ENCODE data around the gene HEY2. TPM values are rescaled to one million over a fixed set of nuclear protein-coding genes. Genes with fewer than 3 reads are reported as not detected.
"Not testable (repeated sequence)": the region's sequence is repeated elsewhere in the genome, so short reads cannot be mapped to it uniquely, and the experiment has no call there.

The HEY2 gene
- total RNA-seq (ENCODE audit: unreplicated experiment): 82.7 TPM
- long read RNA-seq, transcript HEY2-201 (5 exons, 2,678 nt): major isoform, 40 of 48 reads
- long read RNA-seq, partial matches to known transcripts: 6 of 48 reads
- long read RNA-seq, other reads (novel, unspliced or antisense): 2 of 48 reads

DNA sequence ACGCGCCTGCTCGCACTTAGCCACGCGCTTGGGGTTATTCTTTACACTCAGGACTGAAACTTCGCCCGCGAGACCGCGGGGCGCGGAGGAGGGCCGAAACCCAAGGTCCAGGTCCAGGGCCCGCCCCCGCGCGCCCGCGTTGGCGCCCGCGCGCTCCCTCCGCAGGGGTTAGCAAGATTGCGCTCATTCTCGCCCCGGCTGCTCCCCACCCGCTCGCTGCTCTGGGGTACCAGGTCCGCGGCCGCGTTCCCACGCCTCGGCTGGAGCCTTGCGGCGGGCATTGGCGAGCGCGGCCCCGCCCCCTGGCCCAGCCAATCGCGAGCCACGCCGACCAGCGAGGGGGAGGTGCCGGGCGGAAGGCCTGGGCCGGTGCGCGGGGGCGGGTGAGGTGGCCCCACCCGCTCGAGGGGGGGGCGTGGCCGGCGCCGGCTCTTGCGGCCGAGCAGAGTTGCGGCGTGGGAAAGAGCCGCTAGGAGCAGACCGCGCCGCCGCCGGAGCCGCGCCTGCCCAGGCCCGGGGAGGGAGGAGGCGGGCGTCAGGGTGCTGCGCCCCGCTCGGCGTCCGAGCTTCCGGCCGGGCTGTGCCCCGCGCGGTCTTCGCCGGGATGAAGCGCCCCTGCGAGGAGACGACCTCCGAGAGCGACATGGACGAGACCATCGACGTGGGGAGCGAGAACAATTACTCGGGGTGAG lies at the start of gene HEY2:
TSS of gene HEY2 (plus strand) at position 460 of the 692 bp plus-strand sequence. CDS start at position 605, 145 bp downstream.
- DNase-seq (ENCODE audit: low spot score): peak; percentile 98
- Mint-ChIP-seq H3K4me3 (ENCODE audit: unreplicated experiment) (peak within 1 kb of the TSS; percentile 100), H3K9me3 (ENCODE audit: unreplicated experiment) (no peaks in the 10 kb centered on the region), H3K27me3 (ENCODE audit: unreplicated experiment) (peaks cover 4% of the 10 kb centered on the region), H3K36me3 (ENCODE audit: low read depth, unreplicated experiment) (peaks cover 30% of the 10 kb centered on the region), H3K4me1 (ENCODE audit: unreplicated experiment) (peaks cover 48% of the 10 kb centered on the region), H3K27ac (ENCODE audit: unreplicated experiment) (peak within 1 kb of the TSS; percentile 95)
- TF ChIP-seq, protein P1, sequence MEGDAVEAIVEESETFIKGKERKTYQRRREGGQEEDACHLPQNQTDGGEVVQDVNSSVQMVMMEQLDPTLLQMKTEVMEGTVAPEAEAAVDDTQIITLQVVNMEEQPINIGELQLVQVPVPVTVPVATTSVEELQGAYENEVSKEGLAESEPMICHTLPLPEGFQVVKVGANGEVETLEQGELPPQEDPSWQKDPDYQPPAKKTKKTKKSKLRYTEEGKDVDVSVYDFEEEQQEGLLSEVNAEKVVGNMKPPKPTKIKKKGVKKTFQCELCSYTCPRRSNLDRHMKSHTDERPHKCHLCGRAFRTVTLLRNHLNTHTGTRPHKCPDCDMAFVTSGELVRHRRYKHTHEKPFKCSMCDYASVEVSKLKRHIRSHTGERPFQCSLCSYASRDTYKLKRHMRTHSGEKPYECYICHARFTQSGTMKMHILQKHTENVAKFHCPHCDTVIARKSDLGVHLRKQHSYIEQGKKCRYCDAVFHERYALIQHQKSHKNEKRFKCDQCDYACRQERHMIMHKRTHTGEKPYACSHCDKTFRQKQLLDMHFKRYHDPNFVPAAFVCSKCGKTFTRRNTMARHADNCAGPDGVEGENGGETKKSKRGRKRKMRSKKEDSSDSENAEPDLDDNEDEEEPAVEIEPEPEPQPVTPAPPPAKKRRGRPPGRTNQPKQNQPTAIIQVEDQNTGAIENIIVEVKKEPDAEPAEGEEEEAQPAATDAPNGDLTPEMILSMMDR (IDR thresholded peaks at IDR 0.05; ENCODE audit: unreplicated experiment): peak; percentile 37

DNA sequence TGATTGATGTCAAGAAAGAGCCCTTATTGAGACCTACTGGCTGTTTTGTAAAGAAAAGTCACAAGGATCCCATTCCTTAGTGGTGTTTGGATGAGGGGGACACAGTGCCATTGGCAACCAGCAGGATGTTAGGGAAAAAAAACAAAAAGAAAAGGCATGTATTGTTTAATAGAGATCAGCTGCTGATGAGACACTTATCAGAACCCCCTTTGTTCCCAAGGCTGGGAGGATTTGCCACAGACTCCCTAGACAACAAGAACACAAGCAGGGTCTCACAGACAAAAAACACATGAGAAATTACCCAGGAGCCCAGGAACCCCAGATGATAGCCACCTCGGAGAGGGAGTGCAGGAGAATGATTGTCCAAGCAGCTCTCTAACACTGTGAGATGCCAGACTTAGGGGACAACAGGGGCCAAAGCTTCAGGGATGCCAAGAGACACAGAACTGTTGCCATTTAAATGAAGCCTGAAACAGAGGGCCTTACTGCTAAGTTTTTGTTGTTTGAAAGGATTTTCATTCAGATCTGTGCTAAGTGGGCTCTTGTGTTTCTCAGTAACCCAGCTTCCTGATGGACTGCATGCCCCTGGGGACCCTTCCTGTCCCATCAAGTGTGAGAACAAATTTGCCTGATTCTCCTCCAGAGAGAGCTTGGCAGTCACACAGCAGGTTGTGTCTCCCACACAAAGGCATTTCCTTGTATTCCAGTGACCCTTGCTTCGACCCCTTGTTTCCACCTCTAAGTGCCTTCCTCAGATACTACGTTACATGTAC lies 48.7 kb upstream of the HEY2 start:
- Mint-ChIP-seq H3K27ac (ENCODE audit: unreplicated experiment) (peak overlapping the region; percentile 94), H3K4me3 (ENCODE audit: unreplicated experiment) (no peak overlapping the region), H3K27me3 (ENCODE audit: unreplicated experiment) (peaks cover 2% of the 10 kb centered on the region)

DNA sequence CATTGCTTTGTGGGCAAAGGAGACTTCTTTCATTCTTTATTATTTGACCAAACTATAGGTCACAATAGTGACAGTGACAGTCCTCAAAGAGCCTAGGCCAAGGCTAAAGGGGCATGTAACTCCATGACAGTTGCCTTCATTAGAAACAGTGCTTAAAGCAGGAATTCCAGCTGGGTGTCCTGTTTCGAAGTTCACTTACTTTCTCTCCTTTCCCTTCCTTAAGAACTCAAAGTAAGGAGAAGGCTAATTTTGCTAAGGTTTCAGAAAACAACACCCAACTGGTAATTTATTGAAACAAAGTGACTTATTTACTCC lies 48.1 kb upstream of the HEY2 start:
- Mint-ChIP-seq H3K27ac (ENCODE audit: unreplicated experiment) (peak overlapping the region; percentile 94), H3K9me3 (ENCODE audit: unreplicated experiment) (no peaks in the 10 kb centered on the region), H3K27me3 (ENCODE audit: unreplicated experiment) (peaks cover 2% of the 10 kb centered on the region), H3K4me1 (ENCODE audit: unreplicated experiment) (peaks cover 22% of the 10 kb centered on the region), H3K36me3 (ENCODE audit: low read depth, unreplicated experiment) (no peaks in the 10 kb centered on the region), H3K4me3 (ENCODE audit: unreplicated experiment) (no peak overlapping the region)
- DNase-seq (ENCODE audit: low spot score): no peak
- TF ChIP-seq, protein P1 (IDR thresholded peaks at IDR 0.05; ENCODE audit: unreplicated experiment): no peak

More for the DNA sequence above, 48.7 kb upstream of the HEY2 start:
- Mint-ChIP-seq H3K36me3 (ENCODE audit: low read depth, unreplicated experiment) (no peaks in the 10 kb centered on the region), H3K9me3 (ENCODE audit: unreplicated experiment) (no peaks in the 10 kb centered on the region), H3K4me1 (ENCODE audit: unreplicated experiment) (peaks cover 22% of the 10 kb centered on the region)
- TF ChIP-seq, protein P1 (IDR thresholded peaks at IDR 0.05; ENCODE audit: unreplicated experiment): no peak
- DNase-seq (ENCODE audit: low spot score): no peak

DNA sequence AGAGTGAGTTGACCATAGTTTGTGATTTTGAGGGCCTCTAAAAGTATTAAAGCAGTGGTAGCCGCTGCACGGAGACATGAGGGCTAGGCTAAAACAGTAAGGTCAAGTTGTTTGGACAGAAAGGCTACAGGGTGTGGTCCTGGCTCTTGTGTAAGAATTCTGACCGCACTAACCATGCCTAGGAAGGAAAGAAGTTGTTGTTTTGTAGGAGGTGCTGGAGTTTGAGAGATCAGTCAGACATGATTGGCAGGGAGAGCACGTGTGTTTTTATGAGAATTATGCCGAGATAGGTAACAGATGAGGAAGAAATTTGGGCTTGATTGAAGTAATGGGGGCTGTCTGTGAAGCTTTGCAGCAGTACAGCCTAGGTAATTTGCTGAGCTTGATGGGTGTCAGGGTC lies 45.5 kb upstream of the HEY2 start:
- not testable (repeated sequence) for H3K27me3 Mint-ChIP-seq (ENCODE audit: unreplicated experiment); H3K9me3 Mint-ChIP-seq (ENCODE audit: unreplicated experiment); H3K27ac Mint-ChIP-seq (ENCODE audit: unreplicated experiment); H3K4me3 Mint-ChIP-seq (ENCODE audit: unreplicated experiment); DNase-seq (ENCODE audit: low spot score); H3K36me3 Mint-ChIP-seq (ENCODE audit: low read depth, unreplicated experiment)
- peaks cover 22% of the 10 kb centered on the region for H3K4me1 Mint-ChIP-seq (ENCODE audit: unreplicated experiment)

DNA sequence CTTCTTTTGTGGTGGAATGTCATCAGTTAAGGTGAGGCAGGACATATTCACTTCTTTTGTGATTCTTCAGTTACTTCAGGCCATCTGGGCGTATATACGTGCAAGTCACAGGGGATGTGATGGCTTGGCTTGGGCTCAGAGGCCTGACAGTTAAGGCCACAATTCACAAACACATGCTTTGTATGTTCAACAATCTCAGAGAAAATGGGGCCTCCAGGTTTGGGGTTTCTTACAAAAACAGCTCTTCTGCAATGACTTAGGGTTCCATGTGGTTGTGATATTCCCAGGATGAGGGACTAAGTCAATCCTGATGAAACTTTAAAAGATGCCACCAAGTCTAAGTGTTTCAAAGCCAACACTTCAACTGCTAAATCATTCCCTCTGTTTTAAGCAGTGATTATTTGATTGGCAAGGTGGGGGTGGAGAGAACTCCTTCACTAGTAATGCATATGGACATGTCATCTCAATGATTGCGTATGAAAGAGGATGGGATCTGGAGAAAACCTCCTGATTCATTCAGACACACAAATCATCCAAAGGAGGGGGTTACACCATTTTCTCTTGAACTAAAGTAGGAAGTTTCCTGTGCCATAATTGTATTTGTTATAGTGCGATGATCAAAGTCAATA lies 41.7 kb upstream of the HEY2 start:
- Mint-ChIP-seq H3K4me3 (ENCODE audit: unreplicated experiment) (no peak overlapping the region), H3K27ac (ENCODE audit: unreplicated experiment) (no peak overlapping the region), H3K27me3 (ENCODE audit: unreplicated experiment) (no peaks in the 10 kb centered on the region), H3K36me3 (ENCODE audit: low read depth, unreplicated experiment) (peaks cover 6% of the 10 kb centered on the region), H3K9me3 (ENCODE audit: unreplicated experiment) (peaks cover 6% of the 10 kb centered on the region), H3K4me1 (ENCODE audit: unreplicated experiment) (no peaks in the 10 kb centered on the region)
- DNase-seq (ENCODE audit: low spot score): no peak
- TF ChIP-seq, protein P1 (IDR thresholded peaks at IDR 0.05; ENCODE audit: unreplicated experiment): no peak

All from endothelial cell (in vitro differentiated cells).